Tibial nerve (tissue), 3 donors: ENCODE measurements around the gene BRSK1.

Source experiments
- CTCF ChIP-seq, 5 experiments: fragments of 200-600 bp in 3 of 5; fragments of 450-650 bp in 2 of 5; sonication (generic) in 3 of 5; IDR thresholded peaks; one replicate each; pipeline ENCODE4 v1.5.1; 2016 to 2019; ENCODE audit warnings: antibody characterized with exemption in 5 of 5, mild to moderate bottlenecking in 3 of 5, moderate library complexity in 2 of 5
- POLR2A ChIP-seq, 2 donors: fragments of 450-650 bp; IDR thresholded peaks; one replicate each; pipeline ENCODE4 v1.6.1; 2017; ENCODE audit warnings: antibody characterized with exemption in 2 of 2, mild to moderate bottlenecking in 2 of 2, moderate library complexity in 2 of 2

GRCh38 chr19:55266840-55267239 is 17.0 kb upstream of the BRSK1 start:
- no peak for TF ChIP-seq POLR2A (IDR thresholded peaks at IDR 0.05)
- no peak for TF ChIP-seq CTCF (IDR thresholded peaks at IDR 0.05)
